ENCODE data around the gene USP54. TPM values are rescaled to one million over a fixed set of nuclear protein-coding genes. Genes with fewer than 3 reads are reported as not detected.
A peak's percentile ranks its signal among the peaks of the same experiment; 100 is the strongest.

Gene USP54
- total and polyA plus RNA-seq, 2 donors (not counting 3 experiments of a cell fraction or from before 2014, with no cell fraction given), result 9.3 to 14.2 TPM

GRCh38 chr10:73495884-73496674, 95.1 kb downstream of the USP54 start, which contains the start of gene PPP3CB:
PPP3CB (minus strand) TSS chr10:73496024; CDS start chr10:73495889, 135 bp downstream.
- no peaks in the 10 kb centered on the region for H3K9me3 ChIP-seq (replicated peaks; ENCODE audit: control insufficient read depth, insufficient read depth, low read length)
- intact Hi-C loops (cut with micrococcal nuclease) (no loop called here), dilution Hi-C loops (cut with MboI; ENCODE audit: extremely low pct_ligation_motif_present, low sequenced_read_pairs) (no loop called here)
- H3K27ac ChIP-seq (ENCODE audit: insufficient read depth, low read depth, low read length), result peak within 1 kb of the TSS; percentile 72
- H4K20me1 ChIP-seq (replicated peaks; ENCODE audit: control insufficient read depth, extremely low read depth, insufficient read depth, low read length), result no peaks in the 10 kb centered on the region
- DNase-seq (ENCODE audit: low read depth, low spot score), result peak; percentile 96
- peak within 1 kb of the TSS; percentile 61 for H2AFZ ChIP-seq (ENCODE audit: low read depth, low read length)
- POLR2A ChIA-PET, result interaction anchor here (0.6 to 1.2 kb wide), 3 partner anchors 10 to 251 kb away, joined by 3 to 8 read pairs (median 8); no protein-coding TSS in a partner anchor
- peaks cover 25% of the 10 kb centered on the region for H3K4me1 ChIP-seq (ENCODE audit: control insufficient read depth, extremely low read depth, insufficient read depth, low read length)
- peak within 1 kb of the TSS; percentile 95 for H3K4me2 ChIP-seq (ENCODE audit: insufficient read depth, low read length)
- peak; percentile 33 for TF ChIP-seq MAX (IDR thresholded peaks at IDR 0.05; ENCODE audit: insufficient read depth, insufficient read length)
- TF ChIP-seq POLR2AphosphoS5 (IDR thresholded peaks at IDR 0.05; ENCODE audit: insufficient read depth, low read depth, low read length), result no peak
- peaks cover 41% of the 10 kb centered on the region for H3K79me2 ChIP-seq (ENCODE audit: control insufficient read depth, insufficient read depth, low read length)
- no peaks in the 10 kb centered on the region for H3K36me3 ChIP-seq (ENCODE audit: control insufficient read depth in 2 of 2, extremely low read depth in 1 of 2, insufficient read depth in 2 of 2, low read length in 2 of 2)
- CTCF ChIA-PET, result interaction anchor here (0.6 to 2.4 kb wide), 5 partner anchors 17 to 232 kb away, joined by 3 to 7 read pairs (median 4); no protein-coding TSS in a partner anchor
- H3K4me3 ChIP-seq (replicated peaks in 1 of 3; ENCODE audit: insufficient read depth in 1 of 3, low read depth in 1 of 3, low read length in 3 of 3), result peak within 1 kb of the TSS; percentile 63 to 94 (median 80)
- TSS peak; percentile 82 for BruUV-seq (replicated peaks)
- H3K27me3 ChIP-seq (ENCODE audit: control insufficient read depth in 2 of 2, insufficient read depth in 2 of 2, low read length in 2 of 2), result no peaks in the 10 kb centered on the region
- H3K9me1 ChIP-seq (replicated peaks; ENCODE audit: control insufficient read depth, extremely low read depth, insufficient read depth, low read length), result no peaks in the 10 kb centered on the region
- H3K9ac ChIP-seq (replicated peaks; ENCODE audit: extremely low read depth, insufficient read depth, low read length), result peak within 1 kb of the TSS; percentile 91
- peak; percentile 90 for FAIRE-seq

- Histone ChIP-seq H3K4me1 (ENCODE audit: control insufficient read depth, extremely low read depth, insufficient read depth, low read length) (peaks cover 25% of the 10 kb centered on the region), H3K9me3 (replicated peaks; ENCODE audit: control insufficient read depth, insufficient read depth, low read length) (no peaks in the 10 kb centered on the region), H3K9ac (replicated peaks; ENCODE audit: extremely low read depth, insufficient read depth, low read length) (peak overlapping the region; percentile 86), H3K4me3 (replicated peaks in 1 of 3; ENCODE audit: insufficient read depth in 1 of 3, low read depth in 1 of 3, low read length in 3 of 3) (peak overlapping the region; percentile 63 to 94 (median 80)), H2AFZ (ENCODE audit: low read depth, low read length) (peak overlapping the region; percentile 58), H3K36me3 (ENCODE audit: control insufficient read depth in 2 of 2, extremely low read depth in 1 of 2, insufficient read depth in 2 of 2, low read length in 2 of 2) (no peaks in the 10 kb centered on the region), H3K4me2 (ENCODE audit: insufficient read depth, low read length) (peak overlapping the region; percentile 94), H3K27ac (ENCODE audit: insufficient read depth, low read depth, low read length) (peak overlapping the region; percentile 72), H3K9me1 (replicated peaks; ENCODE audit: control insufficient read depth, extremely low read depth, insufficient read depth, low read length) (no peaks in the 10 kb centered on the region), H3K79me2 (ENCODE audit: control insufficient read depth, insufficient read depth, low read length) (peaks cover 46% of the 10 kb centered on the region), H4K20me1 (replicated peaks; ENCODE audit: control insufficient read depth, extremely low read depth, insufficient read depth, low read length) (no peaks in the 10 kb centered on the region), H3K27me3 (ENCODE audit: control insufficient read depth in 2 of 2, insufficient read depth in 2 of 2, low read length in 2 of 2) (no peaks in the 10 kb centered on the region)
- dilution Hi-C loops (cut with MboI; ENCODE audit: extremely low pct_ligation_motif_present, low sequenced_read_pairs), result no loop called here
- peak; percentile 81 for FAIRE-seq
- POLR2A ChIA-PET, result interaction anchor here (0.6 to 1.2 kb wide), 3 partner anchors 79 to 1331 kb away, joined by 3 to 8 read pairs (median 3); no protein-coding TSS in a partner anchor
- BruUV-seq (replicated peaks), result TSS peak; percentile 63
- CTCF ChIA-PET, result interaction anchor here (0.6 to 2.4 kb wide), 5 partner anchors 18 to 231 kb away, joined by 3 to 7 read pairs (median 4); no protein-coding TSS in a partner anchor
- intact Hi-C loops (cut with micrococcal nuclease), result no loop called here
- TF ChIP-seq GATA2 (IDR thresholded peaks at IDR 0.05; ENCODE audit: insufficient read depth, insufficient read length, low read depth, low read length), result no peak
- TF ChIP-seq POLR2A (IDR thresholded peaks at IDR 0.05; ENCODE audit: low read depth, low read length), result peak; percentile 90
- peak; percentile 76 for TF ChIP-seq POLR2AphosphoS5 (IDR thresholded peaks at IDR 0.05; ENCODE audit: insufficient read depth, low read depth, low read length)
- peak; percentile 79 for DNase-seq (ENCODE audit: low read depth, low spot score)
These were observed 95.8 kb downstream of the USP54 start for GRCh38 chr10:73495226-73495883.

Data from endothelial cell of umbilical vein (primary cell).